IgD-negative memory B cell (primary cell): ENCODE data around the gene TMEM207. TPM values are rescaled to one million over a fixed set of nuclear protein-coding genes. Genes with fewer than 3 reads are reported as not detected.

Source experiments
- H3K27ac Mint-ChIP-seq, 3 donors: one replicate each; pipeline ENCODE4 v1.8.0; 2020 to 2022; ENCODE audit warnings: mild to moderate bottlenecking in 3 of 3, mixed read lengths in 3 of 3, moderate library complexity in 1 of 3
- H3K27me3 Mint-ChIP-seq: one replicate; pipeline ENCODE4 v1.8.0; 2021; ENCODE audit warnings: mixed read lengths
- H3K36me3 Mint-ChIP-seq: one replicate; pipeline ENCODE4 v1.8.0; 2020; ENCODE audit warnings: mild to moderate bottlenecking, mixed read lengths
- H3K4me1 Mint-ChIP-seq, 3 donors: one replicate each; pipeline ENCODE4 v1.8.0; 2020 to 2022; ENCODE audit warnings: mixed read lengths in 3 of 3, mild to moderate bottlenecking in 1 of 3
- H3K4me3 Mint-ChIP-seq, 4 donors: one replicate each; pipeline ENCODE4 v1.8.0; 2020 to 2022; ENCODE audit warnings: mild to moderate bottlenecking in 4 of 4, mixed read lengths in 4 of 4, moderate library complexity in 3 of 4
- H3K9me3 Mint-ChIP-seq, 3 donors: one replicate each; pipeline ENCODE4 v1.8.0; 2020 to 2021; ENCODE audit warnings: mixed read lengths in 3 of 3, mild to moderate bottlenecking in 1 of 3
- polyA plus RNA-seq: library from polyadenylated mRNA; unstranded; fragments of 300-500 nt; fragmentation: Illumina TruSeq; gene quantifications from one replicate; pipeline ENCODE4 v1.2.3, GENCODE V29; 2021

Gene TMEM207
- polyA plus RNA-seq, 1 donor from 2014 or later = not detected

DNA sequence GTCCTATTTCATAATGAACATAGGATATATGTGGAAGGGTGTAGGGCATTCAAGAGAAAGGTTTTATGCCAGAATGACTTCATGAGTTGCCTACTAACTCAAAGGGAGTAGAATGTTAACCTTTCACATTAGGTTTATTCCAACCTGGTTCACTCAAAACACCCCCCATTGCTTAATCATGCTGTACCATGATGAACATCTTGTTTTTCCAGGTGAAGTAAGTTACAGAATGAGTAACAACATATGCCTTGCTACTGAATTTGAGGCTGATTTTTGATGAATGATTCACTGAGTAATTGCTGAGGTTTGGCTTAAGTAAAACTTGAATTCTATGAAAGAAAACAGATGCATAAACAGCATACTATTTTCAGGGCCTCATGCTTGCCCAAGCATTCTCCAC lies 67.6 kb downstream of the TMEM207 start:
- H3K9me3 Mint-ChIP-seq = peaks cover 0 to 3% (median 0%) of the 10 kb centered on the region in 3 donors
- peaks cover 2% of the 10 kb centered on the region for H3K27me3 Mint-ChIP-seq

DNA sequence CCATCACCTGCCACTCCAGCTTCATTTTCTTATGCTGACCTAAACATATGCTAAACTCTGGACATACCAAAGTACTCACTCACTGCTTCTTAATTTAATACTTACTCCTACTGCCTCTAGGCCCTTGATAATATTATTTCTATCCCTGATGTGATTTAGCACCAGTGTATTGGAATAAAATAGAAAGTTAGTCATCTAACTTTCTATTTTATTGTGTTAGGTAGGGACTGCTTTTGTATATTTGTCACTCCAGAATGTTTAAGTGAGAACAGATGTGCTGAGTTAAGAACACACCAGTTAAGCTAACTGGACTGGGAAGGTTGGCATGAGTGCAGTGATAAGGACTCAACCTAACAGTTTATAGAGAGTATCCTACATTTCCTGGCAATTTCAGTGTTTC lies 68.3 kb downstream of the TMEM207 start:
- Mint-ChIP-seq H3K36me3 (no peaks in the 10 kb centered on the region), H3K9me3 (peaks cover 0 to 3% (median 0%) of the 10 kb centered on the region in 3 donors), H3K4me1 (no peaks in the 10 kb centered on the region), H3K4me3 (no peak overlapping the region), H3K27me3 (peaks cover 2% of the 10 kb centered on the region), H3K27ac (no peak overlapping the region)

More for the DNA sequence above, 67.6 kb downstream of the TMEM207 start:
- Mint-ChIP-seq H3K36me3 (no peaks in the 10 kb centered on the region), H3K4me1 (no peaks in the 10 kb centered on the region), H3K27ac (no peak overlapping the region), H3K4me3 (no peak overlapping the region)

DNA sequence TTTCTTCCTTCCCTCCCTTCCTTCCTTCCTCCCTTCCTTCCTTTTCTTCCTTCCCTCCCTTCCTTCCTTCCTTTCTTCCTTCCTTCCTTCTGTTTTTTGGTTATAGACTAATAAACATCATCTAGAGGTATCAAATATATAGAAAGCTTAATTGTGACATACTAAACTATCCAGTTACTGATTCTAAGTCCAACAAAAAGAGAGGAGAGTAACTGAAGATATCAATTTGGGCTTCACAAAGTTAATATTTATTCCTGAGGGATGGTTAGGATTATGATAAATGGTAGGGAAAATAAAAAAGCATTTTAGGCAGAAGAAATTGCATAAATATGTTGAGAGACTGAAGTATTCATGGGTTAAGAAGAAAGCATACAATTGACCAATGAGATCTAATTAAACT lies 69.5 kb downstream of the TMEM207 start:
- peaks cover 4% of the 10 kb centered on the region for H3K27me3 Mint-ChIP-seq
- no peaks in the 10 kb centered on the region for H3K36me3 Mint-ChIP-seq
- no peak overlapping the region for H3K27ac Mint-ChIP-seq
- no peaks in the 10 kb centered on the region for H3K4me1 Mint-ChIP-seq
- no peak overlapping the region for H3K4me3 Mint-ChIP-seq
- H3K9me3 Mint-ChIP-seq = peaks cover 0 to 3% (median 0%) of the 10 kb centered on the region in 3 donors

Other genes starting within 250 kb of the TMEM207 start
- not detected for gene CLDN1, start 127.5 kb downstream of the TMEM207 start, polyA plus RNA-seq
- not detected for gene CLDN16, start 61.7 kb downstream of the TMEM207 start, polyA plus RNA-seq
- gene IL1RAP, start 64.2 kb upstream of the TMEM207 start, polyA plus RNA-seq = 3.7 TPM